Measurements from ENCODE around the gene SCAI.
"Not testable (repeated sequence)": the region's sequence is repeated elsewhere in the genome, so short reads cannot be mapped to it uniquely, and the experiment has no call there.

SCAI gene

GRCh38 chr9:125103021-125103420 is 40.3 kb downstream of the SCAI start:
- DNase-seq = no peak

- DNase-seq = no peak
Observed at GRCh38 chr9:125100822-125101221, 42.5 kb downstream of the SCAI start.

GRCh38 chr9:125099816-125100215 is 43.5 kb downstream of the SCAI start:
- no peak for DNase-seq

- DNase-seq = no peak
Observed at GRCh38 chr9:125095821-125096443, 47.4 kb downstream of the SCAI start.

GRCh38 chr9:125091121-125091520 is 52.2 kb downstream of the SCAI start:
- no peak for DNase-seq

GRCh38 chr9:125089331-125089730 is 54.0 kb downstream of the SCAI start:
- no peak for DNase-seq

- DNase-seq = no peak
Observed at GRCh38 chr9:125088752-125089151, 54.6 kb downstream of the SCAI start.

GRCh38 chr9:125085703-125086477 is 57.4 kb downstream of the SCAI start:
- DNase-seq = no peak

GRCh38 chr9:125082197-125082596 is 61.1 kb downstream of the SCAI start:
- not testable (repeated sequence) for DNase-seq

GRCh38 chr9:125080797-125081196 is 62.5 kb downstream of the SCAI start:
- not testable (repeated sequence) for DNase-seq

- no peak for DNase-seq
Observed at GRCh38 chr9:125079931-125080330, 63.4 kb downstream of the SCAI start.

GRCh38 chr9:125075997-125076396 is 67.3 kb downstream of the SCAI start:
- no peak for DNase-seq

- DNase-seq = no peak
Observed at GRCh38 chr9:125074976-125075375, 68.4 kb downstream of the SCAI start.

- DNase-seq = no peak
Observed at GRCh38 chr9:125066839-125067619, 76.3 kb downstream of the SCAI start.

- DNase-seq = no peak
Observed at GRCh38 chr9:125061391-125061790, 81.9 kb downstream of the SCAI start.

GRCh38 chr9:125049212-125050049 is 93.9 kb downstream of the SCAI start:
- no peak for DNase-seq

- no peak for DNase-seq
Observed at GRCh38 chr9:125043631-125044030, 99.7 kb downstream of the SCAI start.

GRCh38 chr9:125043148-125043547 is 100.2 kb downstream of the SCAI start:
- DNase-seq = no peak

GRCh38 chr9:125038166-125038565 is 105.2 kb downstream of the SCAI start:
- no peak for DNase-seq

- no peak for DNase-seq
Observed at GRCh38 chr9:125028041-125028440, 115.3 kb downstream of the SCAI start.

GRCh38 chr9:125024917-125025316 is 118.4 kb downstream of the SCAI start:
- DNase-seq = no peak

GRCh38 chr9:125021069-125021468 is 122.3 kb downstream of the SCAI start:
- DNase-seq = no peak

- not testable (repeated sequence) for DNase-seq
Observed at GRCh38 chr9:125015655-125016054, 127.7 kb downstream of the SCAI start.

All from activated T-cell treated with anti-CD3 and anti-CD28 coated beads, Interleukin-2, amount 50 U/mL, for 1 hour (primary cell).